Stimulated activated effector memory CD8-positive, alpha-beta T cell treated with anti-CD3 and anti-CD28 coated beads, Interleukin-12 subunit alpha, Interleukin-12 subunit beta, amount 100 ng/mL, for 72 hours (primary cell): ENCODE measurements around the gene AMBRA1.
A peak's percentile ranks its signal among the peaks of the same experiment; 100 is the strongest.
"Not testable (repeated sequence)": the region's sequence is repeated elsewhere in the genome, so short reads cannot be mapped to it uniquely, and the experiment has no call there.

ENCODE experiments used
- ATAC-seq: fragments of 150-1000 bp; cut with Tn5 transposase; 2 replicates; pipeline ENCODE4 v1.10.0; 2021
- DNase-seq, 2 donors: peaks; one replicate each; pipeline ENCODE4 v3.0.0; 2021 to 2022; ENCODE audit warnings: low spot score in 2 of 2
- H3K27ac Mint-ChIP-seq: one replicate; pipeline ENCODE4 v1.8.0; 2022; ENCODE audit warnings: mild to moderate bottlenecking, mixed read lengths
- H3K36me3 Mint-ChIP-seq: one replicate; pipeline ENCODE4 v1.8.0; 2022; ENCODE audit warnings: mild to moderate bottlenecking, mixed read lengths
- H3K4me1 Mint-ChIP-seq: one replicate; pipeline ENCODE4 v1.8.0; 2022; ENCODE audit warnings: mixed read lengths
- H3K4me3 Mint-ChIP-seq: one replicate; pipeline ENCODE4 v1.8.0; 2022; ENCODE audit warnings: mild to moderate bottlenecking, mixed read lengths
- H3K9me3 Mint-ChIP-seq: one replicate; pipeline ENCODE4 v1.8.0; 2022; ENCODE audit warnings: mixed read lengths

AMBRA1 gene

GRCh38 chr11:46519351-46519750, 74.5 kb downstream of the AMBRA1 start:
- no peak overlapping the region for H3K4me3 Mint-ChIP-seq
- ATAC-seq (no peak), DNase-seq (no peak)
- H3K4me1 Mint-ChIP-seq: peaks cover 20% of the 10 kb centered on the region
- H3K27ac Mint-ChIP-seq: no peak overlapping the region
- no peaks in the 10 kb centered on the region for H3K36me3 Mint-ChIP-seq
- no peaks in the 10 kb centered on the region for H3K9me3 Mint-ChIP-seq

GRCh38 chr11:46518928-46519327, 74.9 kb downstream of the AMBRA1 start:
- not testable (repeated sequence) for H3K9me3 Mint-ChIP-seq, H3K27ac Mint-ChIP-seq, DNase-seq, ATAC-seq, H3K4me3 Mint-ChIP-seq, H3K36me3 Mint-ChIP-seq
- peaks cover 24% of the 10 kb centered on the region for H3K4me1 Mint-ChIP-seq

GRCh38 chr11:46514370-46514769, 79.5 kb downstream of the AMBRA1 start:
- Mint-ChIP-seq H3K36me3 (peaks cover 10% of the 10 kb centered on the region), H3K4me1 (peaks cover 16% of the 10 kb centered on the region), H3K27ac (peak overlapping the region; percentile 30), H3K4me3 (no peak overlapping the region), H3K9me3 (no peaks in the 10 kb centered on the region)
- DNase-seq: no peak
- no peak for ATAC-seq

- Mint-ChIP-seq H3K4me1 (peaks cover 16% of the 10 kb centered on the region), H3K4me3 (no peak overlapping the region), H3K27ac (peak overlapping the region; percentile 30), H3K9me3 (no peaks in the 10 kb centered on the region), H3K36me3 (peaks cover 15% of the 10 kb centered on the region)
- no peak for ATAC-seq
- no peak for DNase-seq
Observed at GRCh38 chr11:46513934-46514342, 79.9 kb downstream of the AMBRA1 start.

- no peak overlapping the region for H3K4me3 Mint-ChIP-seq
- peak overlapping the region; percentile 40 for H3K27ac Mint-ChIP-seq
- H3K4me1 Mint-ChIP-seq: peaks cover 16% of the 10 kb centered on the region
- no peak for ATAC-seq
- H3K9me3 Mint-ChIP-seq: no peaks in the 10 kb centered on the region
- no peak for DNase-seq
- peaks cover 27% of the 10 kb centered on the region for H3K36me3 Mint-ChIP-seq
Observed at GRCh38 chr11:46512261-46512881, 81.5 kb downstream of the AMBRA1 start.

GRCh38 chr11:46511342-46511741, 82.5 kb downstream of the AMBRA1 start:
- DNase-seq (no peak), ATAC-seq (no peak)
- no peaks in the 10 kb centered on the region for H3K9me3 Mint-ChIP-seq
- H3K27ac Mint-ChIP-seq: peak overlapping the region; percentile 70
- H3K4me3 Mint-ChIP-seq: no peak overlapping the region
- H3K4me1 Mint-ChIP-seq: peaks cover 21% of the 10 kb centered on the region
- H3K36me3 Mint-ChIP-seq: peaks cover 38% of the 10 kb centered on the region

GRCh38 chr11:46508360-46508759, 85.5 kb downstream of the AMBRA1 start:
- H3K4me3 Mint-ChIP-seq: no peak overlapping the region
- H3K27ac Mint-ChIP-seq: peak overlapping the region; percentile 27
- DNase-seq (no peak), ATAC-seq (no peak)
- H3K4me1 Mint-ChIP-seq: peaks cover 33% of the 10 kb centered on the region
- H3K9me3 Mint-ChIP-seq: no peaks in the 10 kb centered on the region
- H3K36me3 Mint-ChIP-seq: peaks cover 38% of the 10 kb centered on the region

GRCh38 chr11:46506483-46506791, 87.4 kb downstream of the AMBRA1 start:
- peak overlapping the region; percentile 80 for H3K27ac Mint-ChIP-seq
- peaks cover 30% of the 10 kb centered on the region for H3K4me1 Mint-ChIP-seq
- DNase-seq (no peak), ATAC-seq (peak; percentile 6)
- H3K4me3 Mint-ChIP-seq: no peak overlapping the region
- peaks cover 38% of the 10 kb centered on the region for H3K36me3 Mint-ChIP-seq
- no peaks in the 10 kb centered on the region for H3K9me3 Mint-ChIP-seq

GRCh38 chr11:46505741-46506482, 87.9 kb downstream of the AMBRA1 start:
- peaks cover 27% of the 10 kb centered on the region for H3K4me1 Mint-ChIP-seq

GRCh38 chr11:46504817-46505613, 88.8 kb downstream of the AMBRA1 start:
- peak in 1 of 2 donors; percentile 60 for DNase-seq
- Mint-ChIP-seq H3K27ac (peak overlapping the region; percentile 80), H3K9me3 (no peaks in the 10 kb centered on the region), H3K4me3 (peak overlapping the region; percentile 4), H3K4me1 (peaks cover 27% of the 10 kb centered on the region), H3K36me3 (peaks cover 45% of the 10 kb centered on the region)
- ATAC-seq: peak; percentile 94

More at GRCh38 chr11:46505741-46506482, 87.9 kb downstream of the AMBRA1 start:
- peak overlapping the region; percentile 80 for H3K27ac Mint-ChIP-seq
- H3K36me3 Mint-ChIP-seq: peaks cover 38% of the 10 kb centered on the region
- peak overlapping the region; percentile 4 for H3K4me3 Mint-ChIP-seq
- ATAC-seq: no peak
- no peaks in the 10 kb centered on the region for H3K9me3 Mint-ChIP-seq
- DNase-seq: no peak

- ATAC-seq (no peak), DNase-seq (no peak)
- H3K27ac Mint-ChIP-seq: no peak overlapping the region
- no peak overlapping the region for H3K4me3 Mint-ChIP-seq
- peaks cover 7% of the 10 kb centered on the region for H3K4me1 Mint-ChIP-seq
- H3K9me3 Mint-ChIP-seq: no peaks in the 10 kb centered on the region
- peaks cover 29% of the 10 kb centered on the region for H3K36me3 Mint-ChIP-seq
Observed at GRCh38 chr11:46499821-46500220, 94.0 kb downstream of the AMBRA1 start.

GRCh38 chr11:46498968-46499367, 94.9 kb downstream of the AMBRA1 start:
- Mint-ChIP-seq H3K4me1 (no peaks in the 10 kb centered on the region), H3K9me3 (no peaks in the 10 kb centered on the region), H3K36me3 (peaks cover 29% of the 10 kb centered on the region), H3K4me3 (no peak overlapping the region), H3K27ac (no peak overlapping the region)
- ATAC-seq (no peak), DNase-seq (no peak)

GRCh38 chr11:46498179-46498578, 95.6 kb downstream of the AMBRA1 start:
- ATAC-seq (no peak), DNase-seq (no peak)
- Mint-ChIP-seq H3K9me3 (no peaks in the 10 kb centered on the region), H3K36me3 (peaks cover 32% of the 10 kb centered on the region), H3K4me3 (no peak overlapping the region), H3K4me1 (no peaks in the 10 kb centered on the region), H3K27ac (peak overlapping the region; percentile 5)

- H3K4me3 Mint-ChIP-seq: no peak overlapping the region
- ATAC-seq (no peak), DNase-seq (no peak)
- no peaks in the 10 kb centered on the region for H3K9me3 Mint-ChIP-seq
- H3K36me3 Mint-ChIP-seq: peaks cover 32% of the 10 kb centered on the region
- peak overlapping the region; percentile 5 for H3K27ac Mint-ChIP-seq
- H3K4me1 Mint-ChIP-seq: no peaks in the 10 kb centered on the region
Observed at GRCh38 chr11:46497498-46497897, 96.3 kb downstream of the AMBRA1 start.

- no peaks in the 10 kb centered on the region for H3K9me3 Mint-ChIP-seq
- no peak overlapping the region for H3K4me3 Mint-ChIP-seq
- H3K4me1 Mint-ChIP-seq: peaks cover 6% of the 10 kb centered on the region
- peaks cover 44% of the 10 kb centered on the region for H3K36me3 Mint-ChIP-seq
- ATAC-seq (no peak), DNase-seq (no peak)
- peak overlapping the region; percentile 37 for H3K27ac Mint-ChIP-seq
Observed at GRCh38 chr11:46493791-46494190, 100.0 kb downstream of the AMBRA1 start.
